ENCODE measurements around the gene WDR82.

DNA sequence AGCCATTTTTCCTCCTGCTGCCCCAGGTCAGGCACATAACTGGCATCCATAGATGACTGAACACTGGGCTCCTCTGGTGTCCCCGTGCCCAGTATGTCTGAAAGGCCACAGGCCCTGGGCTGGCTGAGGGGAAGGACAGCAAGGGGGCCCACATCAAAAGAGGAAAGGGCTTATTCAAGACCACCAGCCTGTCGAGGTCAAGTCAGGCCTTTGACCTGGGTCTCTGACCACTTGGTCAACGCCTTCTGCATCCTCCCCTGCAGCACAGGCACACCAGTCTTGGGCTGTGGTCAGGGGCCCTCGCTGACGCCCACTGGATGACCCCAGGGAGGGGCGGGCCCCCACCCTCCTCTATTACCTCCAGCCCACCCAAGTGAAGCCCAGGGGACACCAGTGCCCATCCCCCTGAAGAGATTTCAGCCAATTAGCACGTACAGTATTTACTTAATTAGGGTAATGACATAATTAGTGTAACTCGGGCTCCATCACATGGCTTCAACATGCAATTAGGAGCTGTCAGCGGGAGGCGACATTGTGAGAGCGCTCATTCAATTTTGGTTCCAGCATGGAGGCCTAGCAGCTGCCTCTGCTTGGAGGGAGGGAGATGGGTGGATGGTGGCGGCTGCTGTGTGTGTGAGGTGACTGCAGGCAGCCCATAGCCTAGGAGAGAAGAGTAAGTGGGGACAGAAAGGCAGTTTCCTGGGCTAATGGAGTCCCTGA, 24.1 kb upstream of the WDR82 start:
- TF ChIP-seq, protein P1, sequence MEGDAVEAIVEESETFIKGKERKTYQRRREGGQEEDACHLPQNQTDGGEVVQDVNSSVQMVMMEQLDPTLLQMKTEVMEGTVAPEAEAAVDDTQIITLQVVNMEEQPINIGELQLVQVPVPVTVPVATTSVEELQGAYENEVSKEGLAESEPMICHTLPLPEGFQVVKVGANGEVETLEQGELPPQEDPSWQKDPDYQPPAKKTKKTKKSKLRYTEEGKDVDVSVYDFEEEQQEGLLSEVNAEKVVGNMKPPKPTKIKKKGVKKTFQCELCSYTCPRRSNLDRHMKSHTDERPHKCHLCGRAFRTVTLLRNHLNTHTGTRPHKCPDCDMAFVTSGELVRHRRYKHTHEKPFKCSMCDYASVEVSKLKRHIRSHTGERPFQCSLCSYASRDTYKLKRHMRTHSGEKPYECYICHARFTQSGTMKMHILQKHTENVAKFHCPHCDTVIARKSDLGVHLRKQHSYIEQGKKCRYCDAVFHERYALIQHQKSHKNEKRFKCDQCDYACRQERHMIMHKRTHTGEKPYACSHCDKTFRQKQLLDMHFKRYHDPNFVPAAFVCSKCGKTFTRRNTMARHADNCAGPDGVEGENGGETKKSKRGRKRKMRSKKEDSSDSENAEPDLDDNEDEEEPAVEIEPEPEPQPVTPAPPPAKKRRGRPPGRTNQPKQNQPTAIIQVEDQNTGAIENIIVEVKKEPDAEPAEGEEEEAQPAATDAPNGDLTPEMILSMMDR (conservative IDR thresholded peaks at IDR 0.05), result no peak
- TF ChIP-seq EZH2 (IDR thresholded peaks at IDR 0.05; ENCODE audit: low read depth), result no peak
